ENCODE measurements around the gene LEMD2.

LEMD2 gene

DNA sequence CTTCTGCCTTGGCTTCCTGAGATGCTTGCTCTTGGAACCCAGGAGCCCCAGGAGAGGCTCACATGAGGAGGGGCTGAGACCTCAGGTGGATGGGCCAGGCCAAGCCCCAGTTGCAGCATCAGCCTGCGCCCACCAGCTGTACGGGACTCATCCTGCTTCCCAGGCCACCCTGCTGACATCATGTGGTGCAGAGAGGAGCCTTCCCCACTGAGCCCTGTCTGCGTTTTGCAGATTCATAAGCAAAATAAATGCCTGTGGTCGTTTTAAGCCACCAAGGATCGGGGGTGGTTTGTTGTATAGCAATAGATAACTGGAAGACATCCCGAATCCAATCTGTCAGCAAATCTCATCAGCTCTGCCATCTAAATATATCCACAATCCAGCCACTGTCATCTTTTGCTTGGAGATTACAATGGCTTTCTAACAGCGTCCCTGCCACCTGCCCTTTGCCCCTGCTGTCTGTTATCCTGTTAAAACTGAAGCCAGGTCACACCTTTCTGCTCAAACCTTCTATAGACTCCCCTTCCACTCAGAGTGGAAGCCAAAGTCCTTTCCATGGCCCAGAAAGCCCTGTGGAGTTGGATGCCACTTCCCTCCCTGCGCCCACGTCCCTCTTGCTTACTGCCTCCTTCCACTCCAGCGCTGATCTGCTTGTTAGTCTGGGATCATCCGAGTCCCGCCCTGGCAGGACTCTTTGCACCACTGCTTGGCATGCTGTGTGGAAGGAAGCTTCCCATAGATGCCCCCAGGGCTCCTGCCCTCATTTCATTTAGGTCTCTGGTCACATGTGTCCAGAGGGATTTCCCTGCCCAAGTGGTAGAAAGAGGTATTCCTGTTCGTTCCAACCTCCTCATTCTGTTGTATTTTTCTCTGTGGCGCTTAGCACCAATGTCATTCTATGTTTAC lies 38.9 kb upstream of the LEMD2 start:
- Histone ChIP-seq H3K9ac (ENCODE audit: low read length) (no peak overlapping the region), H3K4me3 (ENCODE audit: low read length) (no peak overlapping the region), H3K9me3 (ENCODE audit: control insufficient read depth, low read depth, low read length) (no peaks in the 10 kb centered on the region), H3K4me1 (ENCODE audit: control insufficient read depth, low read depth, low read length) (peaks cover 22% of the 10 kb centered on the region), H3K36me3 (ENCODE audit: control insufficient read depth, low read depth, low read length) (no peaks in the 10 kb centered on the region), H3K27ac (ENCODE audit: low read length) (no peak overlapping the region), H3K27me3 (ENCODE audit: control insufficient read depth, insufficient read depth, low read length) (peaks cover 13% of the 10 kb centered on the region)

DNA sequence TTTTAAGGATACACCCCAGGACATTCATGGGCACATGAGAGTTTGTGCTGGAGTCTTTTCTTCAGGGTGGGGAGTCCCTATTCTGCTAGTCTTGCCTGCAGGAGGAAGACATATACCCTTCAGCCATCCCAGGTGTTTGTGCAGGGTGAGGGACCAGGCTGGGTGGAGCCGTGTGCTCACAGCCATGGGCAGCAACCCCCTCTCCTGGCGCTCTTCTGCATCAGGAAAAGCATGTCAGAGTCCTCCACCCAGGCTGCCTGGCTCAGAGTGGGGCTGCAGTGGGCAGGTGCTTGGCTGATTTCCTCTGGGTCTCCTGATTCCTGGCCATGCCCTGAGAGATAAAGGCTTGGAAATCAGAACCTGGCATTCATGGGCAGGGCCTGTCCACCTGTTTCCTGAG lies 37.6 kb upstream of the LEMD2 start:
- Histone ChIP-seq H3K9ac (ENCODE audit: low read length) (no peak overlapping the region), H3K4me1 (ENCODE audit: control insufficient read depth, low read depth, low read length) (peaks cover 24% of the 10 kb centered on the region), H3K27me3 (ENCODE audit: control insufficient read depth, insufficient read depth, low read length) (peaks cover 13% of the 10 kb centered on the region), H3K9me3 (ENCODE audit: control insufficient read depth, low read depth, low read length) (no peaks in the 10 kb centered on the region), H3K27ac (ENCODE audit: low read length) (no peak overlapping the region), H3K36me3 (ENCODE audit: control insufficient read depth, low read depth, low read length) (no peaks in the 10 kb centered on the region), H3K4me3 (ENCODE audit: low read length) (no peak overlapping the region)

DNA sequence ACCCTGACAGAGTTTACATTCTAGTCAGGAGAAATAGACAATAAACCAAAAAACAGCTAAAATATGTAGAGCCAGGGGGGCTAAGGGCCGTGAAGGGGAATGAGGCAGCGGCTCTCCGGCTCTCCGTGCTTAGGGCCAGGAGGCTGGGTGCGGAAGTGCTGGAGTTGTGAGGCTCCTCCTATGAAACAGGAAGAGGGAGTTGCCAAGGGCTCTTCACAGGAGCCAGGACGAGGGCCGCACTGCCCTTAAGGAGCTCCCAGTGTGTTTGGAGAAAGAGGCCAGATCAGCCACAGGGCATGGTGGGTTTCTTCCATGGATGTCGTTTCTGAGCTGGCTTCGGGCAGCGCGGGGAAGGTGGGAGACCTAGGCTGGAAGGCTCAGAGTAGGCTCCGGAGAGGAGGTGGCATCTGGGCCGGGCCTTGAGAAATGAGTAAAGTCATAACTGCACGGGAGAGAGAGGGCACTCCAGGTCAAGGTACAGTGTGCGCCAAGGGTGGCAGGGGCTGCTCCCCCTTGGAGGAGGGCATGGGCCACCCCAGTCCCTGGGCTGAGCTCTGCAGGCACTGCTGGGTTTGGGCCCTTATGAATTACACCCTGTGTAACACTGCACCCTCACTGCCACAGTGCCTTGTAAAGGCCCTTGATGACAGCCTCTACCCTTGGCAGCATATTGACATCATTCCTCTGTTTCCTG lies 35.7 kb upstream of the LEMD2 start:
- H3K27me3 ChIP-seq (ENCODE audit: control insufficient read depth, insufficient read depth, low read length) = peaks cover 13% of the 10 kb centered on the region
- no peak overlapping the region for H3K27ac ChIP-seq (ENCODE audit: low read length)
- no peak overlapping the region for H3K9ac ChIP-seq (ENCODE audit: low read length)

DNA sequence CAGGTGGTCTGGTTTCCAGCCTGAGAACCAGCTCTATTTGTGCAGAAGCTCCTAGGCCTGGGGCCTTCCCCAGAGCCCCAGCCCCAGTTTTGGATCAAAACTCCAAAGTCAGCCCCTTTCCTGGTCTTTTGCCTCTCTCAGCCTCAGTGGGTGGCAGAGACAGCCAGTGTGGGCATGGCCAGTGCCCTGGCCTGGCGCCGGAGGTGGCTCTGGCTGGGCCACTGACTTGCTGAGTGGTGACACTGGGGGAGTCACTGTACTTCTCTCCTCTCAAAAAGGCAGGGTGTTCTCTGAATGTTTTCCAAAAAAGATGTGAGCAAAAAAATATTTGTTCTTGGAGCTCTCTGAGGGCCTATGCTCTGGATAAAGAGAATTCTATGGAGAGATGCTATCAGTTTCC lies 34.9 kb upstream of the LEMD2 start:
- H3K36me3 ChIP-seq (ENCODE audit: control insufficient read depth, low read depth, low read length) = no peaks in the 10 kb centered on the region
- no peak overlapping the region for H3K4me3 ChIP-seq (ENCODE audit: low read length)
- no peaks in the 10 kb centered on the region for H3K9me3 ChIP-seq (ENCODE audit: control insufficient read depth, low read depth, low read length)
- peaks cover 13% of the 10 kb centered on the region for H3K27me3 ChIP-seq (ENCODE audit: control insufficient read depth, insufficient read depth, low read length)
- no peak overlapping the region for H3K27ac ChIP-seq (ENCODE audit: low read length)
- H3K9ac ChIP-seq (ENCODE audit: low read length) = no peak overlapping the region
- H3K4me1 ChIP-seq (ENCODE audit: control insufficient read depth, low read depth, low read length) = peaks cover 12% of the 10 kb centered on the region

More for the DNA sequence above, 35.7 kb upstream of the LEMD2 start:
- H3K4me3 ChIP-seq (ENCODE audit: low read length) = no peak overlapping the region
- H3K4me1 ChIP-seq (ENCODE audit: control insufficient read depth, low read depth, low read length) = peaks cover 17% of the 10 kb centered on the region
- no peaks in the 10 kb centered on the region for H3K9me3 ChIP-seq (ENCODE audit: control insufficient read depth, low read depth, low read length)
- H3K36me3 ChIP-seq (ENCODE audit: control insufficient read depth, low read depth, low read length) = no peaks in the 10 kb centered on the region

DNA sequence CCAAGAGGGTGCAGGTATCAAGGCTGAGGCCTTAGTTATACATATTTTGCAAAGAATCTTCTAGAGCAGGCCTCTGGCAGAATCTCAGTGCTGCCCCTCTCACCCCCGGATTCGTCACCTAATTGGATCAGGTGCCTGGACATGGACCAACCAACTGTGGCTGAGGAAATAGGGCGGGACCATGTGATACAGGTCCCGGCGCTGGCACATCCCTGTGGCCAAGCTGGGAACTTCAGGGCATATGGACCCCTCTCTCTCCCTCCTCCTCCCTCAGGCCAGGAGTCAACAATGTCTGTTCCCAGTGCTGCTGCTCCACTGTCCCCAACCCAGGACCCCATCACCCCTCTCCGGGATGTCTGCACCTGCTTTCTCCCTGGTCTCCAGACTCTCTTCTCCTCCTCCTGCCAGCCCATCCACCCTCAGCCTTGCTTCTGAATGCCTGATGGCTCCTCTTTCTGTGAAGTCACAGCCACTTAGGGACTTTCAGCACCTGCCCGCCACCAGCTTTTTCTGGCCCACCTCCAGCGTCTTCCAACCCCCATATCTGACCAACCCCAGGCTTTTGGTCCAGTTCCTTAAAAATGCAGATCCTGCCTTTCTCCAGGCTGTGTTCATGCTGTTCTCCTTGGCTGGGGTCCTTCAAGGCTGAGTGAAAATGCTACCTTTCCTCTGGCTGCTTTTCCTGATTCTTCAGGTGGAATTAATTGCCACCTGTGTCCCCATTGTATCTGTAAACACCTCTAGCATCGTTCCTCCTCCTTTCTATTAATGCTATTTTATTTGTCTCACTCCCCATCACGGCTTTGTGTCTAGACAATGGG lies 33.9 kb upstream of the LEMD2 start:
- Histone ChIP-seq H3K4me1 (ENCODE audit: control insufficient read depth, low read depth, low read length) (peaks cover 4% of the 10 kb centered on the region), H3K36me3 (ENCODE audit: control insufficient read depth, low read depth, low read length) (no peaks in the 10 kb centered on the region), H3K27ac (ENCODE audit: low read length) (no peak overlapping the region), H3K9me3 (ENCODE audit: control insufficient read depth, low read depth, low read length) (no peaks in the 10 kb centered on the region), H3K9ac (ENCODE audit: low read length) (no peak overlapping the region), H3K27me3 (ENCODE audit: control insufficient read depth, insufficient read depth, low read length) (peaks cover 4% of the 10 kb centered on the region), H3K4me3 (ENCODE audit: low read length) (no peak overlapping the region)

DNA sequence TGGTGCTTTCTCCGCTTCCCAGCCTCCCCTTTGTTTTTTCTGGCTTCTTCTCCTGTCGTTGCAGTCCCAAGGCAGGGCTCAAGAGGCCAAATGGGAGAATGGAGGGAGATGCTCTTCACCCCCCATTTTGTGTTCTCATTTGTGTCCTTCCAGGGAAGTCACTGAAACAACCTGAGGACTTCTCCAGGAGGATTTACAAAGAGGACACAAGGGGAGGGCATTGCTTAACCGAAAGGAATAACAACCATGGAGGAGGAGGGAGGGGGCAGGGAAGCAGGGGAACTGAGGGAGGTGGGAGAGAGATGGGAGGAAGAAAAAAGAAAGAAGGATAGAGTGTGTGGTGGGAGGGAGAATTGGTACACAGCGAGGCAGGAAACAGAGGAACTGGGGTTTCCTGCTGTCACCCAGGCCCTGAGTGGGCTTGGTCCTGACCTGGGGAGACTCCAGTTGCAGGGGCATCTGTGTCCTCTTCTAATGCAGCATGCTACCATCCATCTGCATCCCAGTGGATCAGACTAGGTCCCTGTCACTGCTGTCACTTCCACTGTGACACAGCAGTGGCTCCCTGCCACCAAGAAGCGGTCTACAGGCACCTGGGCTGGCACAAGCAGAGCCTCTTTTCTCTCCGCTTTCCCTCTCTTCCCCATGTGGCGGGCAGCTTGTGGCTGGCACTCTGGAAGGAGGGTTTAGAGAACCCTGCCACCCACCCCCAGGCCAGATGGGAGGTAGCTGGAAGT lies 32.0 kb upstream of the LEMD2 start:
- Histone ChIP-seq H3K4me1 (ENCODE audit: control insufficient read depth, low read depth, low read length) (peaks cover 4% of the 10 kb centered on the region), H3K36me3 (ENCODE audit: control insufficient read depth, low read depth, low read length) (no peaks in the 10 kb centered on the region), H3K27ac (ENCODE audit: low read length) (no peak overlapping the region), H3K9ac (ENCODE audit: low read length) (no peak overlapping the region), H3K27me3 (ENCODE audit: control insufficient read depth, insufficient read depth, low read length) (no peaks in the 10 kb centered on the region), H3K4me3 (ENCODE audit: low read length) (no peak overlapping the region), H3K9me3 (ENCODE audit: control insufficient read depth, low read depth, low read length) (no peaks in the 10 kb centered on the region)

DNA sequence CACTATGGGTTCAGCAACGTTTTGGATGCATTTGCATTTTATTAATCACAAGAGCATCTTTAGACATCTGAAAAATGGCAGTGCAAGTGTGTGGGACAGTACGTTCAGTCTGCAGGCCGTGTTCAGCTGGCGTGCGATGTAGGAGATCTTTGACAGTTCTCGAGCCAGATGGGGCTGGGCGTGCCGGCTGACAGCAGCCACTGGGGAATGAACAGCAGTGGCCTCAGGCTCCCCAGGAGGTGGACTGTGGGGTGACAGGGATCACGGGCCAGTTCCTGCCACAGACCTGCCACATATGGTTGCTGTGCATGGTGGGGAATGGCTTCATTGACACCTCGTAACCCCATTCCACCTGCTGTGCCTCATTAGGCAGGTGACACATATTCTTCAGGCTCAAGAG lies 31.3 kb upstream of the LEMD2 start:
- H3K27me3 ChIP-seq (ENCODE audit: control insufficient read depth, insufficient read depth, low read length) = no peaks in the 10 kb centered on the region
- H3K9ac ChIP-seq (ENCODE audit: low read length) = no peak overlapping the region
- H3K4me3 ChIP-seq (ENCODE audit: low read length) = no peak overlapping the region
- H3K36me3 ChIP-seq (ENCODE audit: control insufficient read depth, low read depth, low read length) = no peaks in the 10 kb centered on the region
- H3K27ac ChIP-seq (ENCODE audit: low read length) = no peak overlapping the region
- H3K4me1 ChIP-seq (ENCODE audit: control insufficient read depth, low read depth, low read length) = peaks cover 10% of the 10 kb centered on the region
- H3K9me3 ChIP-seq (ENCODE audit: control insufficient read depth, low read depth, low read length) = no peaks in the 10 kb centered on the region

DNA sequence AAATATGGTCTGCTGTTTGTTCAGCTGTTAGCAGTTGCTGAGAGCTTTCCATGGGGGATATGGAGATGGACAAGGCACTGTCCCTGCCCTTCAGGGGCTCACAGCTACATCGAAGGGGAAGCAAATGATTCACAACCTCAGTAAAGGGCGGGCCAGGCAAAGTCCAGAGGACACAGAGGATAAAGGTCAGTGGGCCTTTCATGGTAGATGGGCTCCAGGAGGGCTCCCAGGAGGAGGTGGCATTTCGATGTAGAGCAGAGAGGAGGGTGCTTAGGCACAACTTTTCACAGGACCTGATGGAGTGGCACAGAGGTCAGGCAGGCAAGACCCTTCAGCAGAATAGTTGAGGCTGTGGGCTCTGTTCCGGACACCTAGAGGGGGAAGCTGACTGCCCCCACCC lies 30.1 kb upstream of the LEMD2 start:
- Histone ChIP-seq H3K27me3 (ENCODE audit: control insufficient read depth, insufficient read depth, low read length) (no peaks in the 10 kb centered on the region), H3K36me3 (ENCODE audit: control insufficient read depth, low read depth, low read length) (no peaks in the 10 kb centered on the region), H3K4me1 (ENCODE audit: control insufficient read depth, low read depth, low read length) (peaks cover 13% of the 10 kb centered on the region), H3K9me3 (ENCODE audit: control insufficient read depth, low read depth, low read length) (no peaks in the 10 kb centered on the region), H3K27ac (ENCODE audit: low read length) (no peak overlapping the region), H3K9ac (ENCODE audit: low read length) (no peak overlapping the region), H3K4me3 (ENCODE audit: low read length) (no peak overlapping the region)

DNA sequence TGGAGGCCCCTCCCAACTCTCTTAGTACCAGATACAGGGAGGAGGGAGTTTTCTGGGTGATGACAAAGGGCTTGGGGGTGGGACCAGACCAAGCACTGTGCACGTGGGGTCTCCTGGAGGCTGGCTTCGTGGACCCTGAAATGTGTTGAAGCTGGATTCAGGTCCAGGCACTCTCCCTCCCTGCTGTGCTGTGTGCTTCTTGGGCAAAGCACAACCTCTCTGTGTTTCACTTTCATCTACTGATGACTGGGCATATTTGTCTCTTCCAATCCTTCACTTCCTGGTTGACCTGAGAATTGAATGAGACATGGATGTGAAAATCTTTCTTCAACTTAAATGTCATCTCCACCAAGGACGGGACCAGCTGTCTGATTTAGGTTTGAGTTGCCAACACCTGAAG lies 29.4 kb upstream of the LEMD2 start:
- Histone ChIP-seq H3K27ac (ENCODE audit: low read length) (no peak overlapping the region), H3K36me3 (ENCODE audit: control insufficient read depth, low read depth, low read length) (no peaks in the 10 kb centered on the region), H3K4me3 (ENCODE audit: low read length) (no peak overlapping the region), H3K9ac (ENCODE audit: low read length) (no peak overlapping the region), H3K9me3 (ENCODE audit: control insufficient read depth, low read depth, low read length) (no peaks in the 10 kb centered on the region), H3K27me3 (ENCODE audit: control insufficient read depth, insufficient read depth, low read length) (no peaks in the 10 kb centered on the region), H3K4me1 (ENCODE audit: control insufficient read depth, low read depth, low read length) (peaks cover 20% of the 10 kb centered on the region)

DNA sequence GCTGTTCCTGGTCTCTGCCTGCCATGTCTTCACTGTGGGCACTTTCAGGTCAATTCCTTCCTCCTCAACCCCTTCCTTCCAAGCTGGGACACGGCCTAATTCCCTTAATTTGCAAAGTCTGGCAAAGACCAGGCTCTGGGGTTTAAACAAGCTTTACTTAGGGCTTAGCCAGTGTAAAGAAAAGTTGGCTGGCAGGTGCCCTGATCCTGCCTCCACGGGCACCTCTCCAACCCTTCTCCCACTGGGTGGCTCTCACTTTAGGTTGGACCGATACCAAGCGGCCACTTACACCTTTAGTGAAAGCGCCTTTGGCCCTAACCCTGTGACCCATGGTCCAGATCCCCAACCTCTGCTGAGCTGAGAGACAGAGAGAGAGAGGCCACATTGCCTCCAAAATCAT lies 28.6 kb upstream of the LEMD2 start:
- Histone ChIP-seq H3K27ac (ENCODE audit: low read length) (no peak overlapping the region), H3K27me3 (ENCODE audit: control insufficient read depth, insufficient read depth, low read length) (no peaks in the 10 kb centered on the region), H3K9ac (ENCODE audit: low read length) (no peak overlapping the region), H3K36me3 (ENCODE audit: control insufficient read depth, low read depth, low read length) (no peaks in the 10 kb centered on the region), H3K4me1 (ENCODE audit: control insufficient read depth, low read depth, low read length) (peaks cover 22% of the 10 kb centered on the region), H3K4me3 (ENCODE audit: low read length) (no peak overlapping the region), H3K9me3 (ENCODE audit: control insufficient read depth, low read depth, low read length) (no peaks in the 10 kb centered on the region)

DNA sequence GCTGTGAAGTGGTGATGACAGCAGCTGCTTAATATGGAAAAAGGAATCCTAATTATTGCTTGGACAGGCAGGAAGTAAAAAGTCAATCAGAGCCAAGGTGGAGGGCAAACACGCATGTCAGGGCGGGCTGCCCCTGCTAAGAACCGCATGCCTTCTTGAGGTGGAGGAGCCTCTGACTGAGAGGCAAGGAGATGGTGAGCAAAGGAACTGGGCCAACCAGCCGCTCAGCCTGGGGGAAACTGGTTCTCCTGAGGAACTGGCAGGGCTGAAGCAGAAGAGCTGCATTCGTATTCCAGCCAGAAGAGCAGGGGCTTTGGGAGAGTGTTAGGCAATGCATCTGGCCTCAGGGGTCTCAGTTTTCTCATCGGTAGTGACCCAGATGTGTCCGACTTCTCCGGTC lies 28.0 kb upstream of the LEMD2 start:
- no peaks in the 10 kb centered on the region for H3K9me3 ChIP-seq (ENCODE audit: control insufficient read depth, low read depth, low read length)
- H3K27ac ChIP-seq (ENCODE audit: low read length) = no peak overlapping the region
- no peak overlapping the region for H3K4me3 ChIP-seq (ENCODE audit: low read length)
- H3K4me1 ChIP-seq (ENCODE audit: control insufficient read depth, low read depth, low read length) = peaks cover 27% of the 10 kb centered on the region
- no peaks in the 10 kb centered on the region for H3K36me3 ChIP-seq (ENCODE audit: control insufficient read depth, low read depth, low read length)
- no peak overlapping the region for H3K9ac ChIP-seq (ENCODE audit: low read length)
- no peaks in the 10 kb centered on the region for H3K27me3 ChIP-seq (ENCODE audit: control insufficient read depth, insufficient read depth, low read length)

Measured in iPS-18a (cell line).